A673 (cell line): ENCODE results near the gene HDAC2.

Source experiments
- EZH2 ChIP-seq: fragments of 200-600 bp; sonication (generic); IDR thresholded peaks from 2 replicates; pipeline ENCODE4 v1.6.1; 2017; ENCODE audit warnings: borderline replicate concordance, low read depth, mild to moderate bottlenecking, mixed read lengths, antibody characterized with exemption, low read length; ENCODE audit not compliant: poor library complexity, severe bottlenecking
- TF ChIP-seq, protein P1 (sequence below): fragments of 300-800, 200-600 bp; sonication (generic); conservative IDR thresholded peaks from 2 replicates; pipeline ENCODE4 v1.5.1; 2017; ENCODE audit warnings: low read depth, mild to moderate bottlenecking, antibody characterized with exemption, low read length, moderate library complexity, mixed read lengths

DNA sequence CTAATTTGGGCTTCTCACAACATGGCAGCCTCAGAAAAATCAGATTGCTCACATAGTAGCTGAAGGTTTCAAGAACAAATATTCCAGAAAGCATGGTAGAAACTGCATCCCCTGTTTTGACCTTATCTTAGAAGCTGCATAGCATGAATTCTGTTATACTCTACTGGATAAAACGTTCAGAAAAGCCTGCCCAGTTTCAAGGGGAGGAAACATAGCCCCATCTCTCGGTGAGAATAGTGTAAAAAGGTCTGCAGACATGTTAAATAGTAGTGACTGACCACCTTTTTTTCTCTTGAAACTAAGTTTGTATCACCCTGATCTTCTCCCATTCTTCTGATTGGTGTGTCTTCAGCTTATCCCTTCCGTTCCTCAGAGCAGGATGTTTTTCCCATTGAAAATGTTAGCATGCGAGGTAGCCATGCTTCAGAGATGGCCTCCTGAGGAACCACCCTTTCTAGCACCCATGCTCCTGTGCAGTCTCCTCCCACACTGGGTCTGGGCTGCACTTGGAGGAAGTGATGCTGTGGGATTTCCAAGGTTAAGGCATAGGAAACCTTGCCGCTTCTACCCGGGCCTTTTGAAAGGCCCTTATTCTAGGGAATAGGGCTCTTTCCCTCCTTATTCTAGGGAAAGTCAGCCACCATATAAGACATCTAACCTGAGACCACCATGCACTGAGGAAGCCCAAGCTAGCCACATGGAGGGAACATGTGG lies 63.7 kb downstream of the HDAC2 start:
- no peak for TF ChIP-seq EZH2
- TF ChIP-seq, protein P1, sequence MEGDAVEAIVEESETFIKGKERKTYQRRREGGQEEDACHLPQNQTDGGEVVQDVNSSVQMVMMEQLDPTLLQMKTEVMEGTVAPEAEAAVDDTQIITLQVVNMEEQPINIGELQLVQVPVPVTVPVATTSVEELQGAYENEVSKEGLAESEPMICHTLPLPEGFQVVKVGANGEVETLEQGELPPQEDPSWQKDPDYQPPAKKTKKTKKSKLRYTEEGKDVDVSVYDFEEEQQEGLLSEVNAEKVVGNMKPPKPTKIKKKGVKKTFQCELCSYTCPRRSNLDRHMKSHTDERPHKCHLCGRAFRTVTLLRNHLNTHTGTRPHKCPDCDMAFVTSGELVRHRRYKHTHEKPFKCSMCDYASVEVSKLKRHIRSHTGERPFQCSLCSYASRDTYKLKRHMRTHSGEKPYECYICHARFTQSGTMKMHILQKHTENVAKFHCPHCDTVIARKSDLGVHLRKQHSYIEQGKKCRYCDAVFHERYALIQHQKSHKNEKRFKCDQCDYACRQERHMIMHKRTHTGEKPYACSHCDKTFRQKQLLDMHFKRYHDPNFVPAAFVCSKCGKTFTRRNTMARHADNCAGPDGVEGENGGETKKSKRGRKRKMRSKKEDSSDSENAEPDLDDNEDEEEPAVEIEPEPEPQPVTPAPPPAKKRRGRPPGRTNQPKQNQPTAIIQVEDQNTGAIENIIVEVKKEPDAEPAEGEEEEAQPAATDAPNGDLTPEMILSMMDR: no peak
